ENCODE data around the gene HECTD4.

The HECTD4 gene

GRCh38 chr12:112167718-112168525 lies 214.3 kb downstream of the HECTD4 start:
- no peak overlapping the region for H3K9ac ChIP-seq (ENCODE audit: low read length)
- no peaks in the 10 kb centered on the region for H3K9me3 ChIP-seq (ENCODE audit: control insufficient read depth, low read depth, low read length)
- no peak overlapping the region for H3K27ac ChIP-seq (ENCODE audit: low read length)
- no peaks in the 10 kb centered on the region for H3K4me1 ChIP-seq (ENCODE audit: control insufficient read depth, low read depth, low read length)
- no peaks in the 10 kb centered on the region for H3K27me3 ChIP-seq (ENCODE audit: control insufficient read depth, insufficient read depth, low read length)
- no peak overlapping the region for H3K4me3 ChIP-seq (ENCODE audit: low read length)
- peaks cover 3% of the 10 kb centered on the region for H3K36me3 ChIP-seq (ENCODE audit: control insufficient read depth, low read depth, low read length)

- Histone ChIP-seq H3K9me3 (ENCODE audit: control insufficient read depth, low read depth, low read length) (no peaks in the 10 kb centered on the region), H3K27ac (ENCODE audit: low read length) (no peak overlapping the region), H3K36me3 (ENCODE audit: control insufficient read depth, low read depth, low read length) (peaks cover 3% of the 10 kb centered on the region), H3K4me3 (ENCODE audit: low read length) (no peak overlapping the region), H3K9ac (ENCODE audit: low read length) (no peak overlapping the region), H3K27me3 (ENCODE audit: control insufficient read depth, insufficient read depth, low read length) (no peaks in the 10 kb centered on the region), H3K4me1 (ENCODE audit: control insufficient read depth, low read depth, low read length) (no peaks in the 10 kb centered on the region)
Measured at GRCh38 chr12:112167031-112167461, 215.2 kb downstream of the HECTD4 start.

- Histone ChIP-seq H3K9me3 (ENCODE audit: control insufficient read depth, low read depth, low read length) (no peaks in the 10 kb centered on the region), H3K4me3 (ENCODE audit: low read length) (no peak overlapping the region), H3K36me3 (ENCODE audit: control insufficient read depth, low read depth, low read length) (peaks cover 3% of the 10 kb centered on the region), H3K27me3 (ENCODE audit: control insufficient read depth, insufficient read depth, low read length) (no peaks in the 10 kb centered on the region), H3K4me1 (ENCODE audit: control insufficient read depth, low read depth, low read length) (no peaks in the 10 kb centered on the region), H3K9ac (ENCODE audit: low read length) (no peak overlapping the region), H3K27ac (ENCODE audit: low read length) (no peak overlapping the region)
Measured at GRCh38 chr12:112166051-112167015, 215.9 kb downstream of the HECTD4 start.

- H3K4me3 ChIP-seq (ENCODE audit: low read length), result no peak overlapping the region
- no peak overlapping the region for H3K27ac ChIP-seq (ENCODE audit: low read length)
- no peaks in the 10 kb centered on the region for H3K4me1 ChIP-seq (ENCODE audit: control insufficient read depth, low read depth, low read length)
- H3K36me3 ChIP-seq (ENCODE audit: control insufficient read depth, low read depth, low read length), result no peaks in the 10 kb centered on the region
- no peaks in the 10 kb centered on the region for H3K27me3 ChIP-seq (ENCODE audit: control insufficient read depth, insufficient read depth, low read length)
- H3K9ac ChIP-seq (ENCODE audit: low read length), result no peak overlapping the region
- no peaks in the 10 kb centered on the region for H3K9me3 ChIP-seq (ENCODE audit: control insufficient read depth, low read depth, low read length)
Measured at GRCh38 chr12:112165624-112166023, 216.6 kb downstream of the HECTD4 start.

GRCh38 chr12:112164011-112164660 lies 218.1 kb downstream of the HECTD4 start:
- Histone ChIP-seq H3K27ac (ENCODE audit: low read length) (no peak overlapping the region), H3K27me3 (ENCODE audit: control insufficient read depth, insufficient read depth, low read length) (no peaks in the 10 kb centered on the region), H3K4me3 (ENCODE audit: low read length) (no peak overlapping the region), H3K36me3 (ENCODE audit: control insufficient read depth, low read depth, low read length) (no peaks in the 10 kb centered on the region), H3K4me1 (ENCODE audit: control insufficient read depth, low read depth, low read length) (no peaks in the 10 kb centered on the region), H3K9ac (ENCODE audit: low read length) (no peak overlapping the region), H3K9me3 (ENCODE audit: control insufficient read depth, low read depth, low read length) (no peaks in the 10 kb centered on the region)

- Histone ChIP-seq H3K9ac (ENCODE audit: low read length) (no peak overlapping the region), H3K4me3 (ENCODE audit: low read length) (no peak overlapping the region), H3K27ac (ENCODE audit: low read length) (no peak overlapping the region), H3K9me3 (ENCODE audit: control insufficient read depth, low read depth, low read length) (no peaks in the 10 kb centered on the region), H3K27me3 (ENCODE audit: control insufficient read depth, insufficient read depth, low read length) (no peaks in the 10 kb centered on the region), H3K4me1 (ENCODE audit: control insufficient read depth, low read depth, low read length) (no peaks in the 10 kb centered on the region), H3K36me3 (ENCODE audit: control insufficient read depth, low read depth, low read length) (no peaks in the 10 kb centered on the region)
Measured at GRCh38 chr12:112163471-112163991, 218.7 kb downstream of the HECTD4 start.

- Histone ChIP-seq H3K9me3 (ENCODE audit: control insufficient read depth, low read depth, low read length) (no peaks in the 10 kb centered on the region), H3K27me3 (ENCODE audit: control insufficient read depth, insufficient read depth, low read length) (no peaks in the 10 kb centered on the region), H3K4me1 (ENCODE audit: control insufficient read depth, low read depth, low read length) (no peaks in the 10 kb centered on the region), H3K36me3 (ENCODE audit: control insufficient read depth, low read depth, low read length) (no peaks in the 10 kb centered on the region), H3K9ac (ENCODE audit: low read length) (no peak overlapping the region), H3K4me3 (ENCODE audit: low read length) (no peak overlapping the region), H3K27ac (ENCODE audit: low read length) (no peak overlapping the region)
Measured at GRCh38 chr12:112163056-112163455, 219.2 kb downstream of the HECTD4 start.

- Histone ChIP-seq H3K9ac (ENCODE audit: low read length) (no peak overlapping the region), H3K9me3 (ENCODE audit: control insufficient read depth, low read depth, low read length) (no peaks in the 10 kb centered on the region), H3K27me3 (ENCODE audit: control insufficient read depth, insufficient read depth, low read length) (no peaks in the 10 kb centered on the region), H3K4me3 (ENCODE audit: low read length) (no peak overlapping the region), H3K4me1 (ENCODE audit: control insufficient read depth, low read depth, low read length) (no peaks in the 10 kb centered on the region), H3K36me3 (ENCODE audit: control insufficient read depth, low read depth, low read length) (no peaks in the 10 kb centered on the region), H3K27ac (ENCODE audit: low read length) (no peak overlapping the region)
Measured at GRCh38 chr12:112162241-112162790, 219.9 kb downstream of the HECTD4 start.

GRCh38 chr12:112161711-112162110 lies 220.5 kb downstream of the HECTD4 start:
- Histone ChIP-seq H3K27me3 (ENCODE audit: control insufficient read depth, insufficient read depth, low read length) (no peaks in the 10 kb centered on the region), H3K4me1 (ENCODE audit: control insufficient read depth, low read depth, low read length) (no peaks in the 10 kb centered on the region), H3K9me3 (ENCODE audit: control insufficient read depth, low read depth, low read length) (no peaks in the 10 kb centered on the region), H3K27ac (ENCODE audit: low read length) (no peak overlapping the region), H3K9ac (ENCODE audit: low read length) (no peak overlapping the region), H3K36me3 (ENCODE audit: control insufficient read depth, low read depth, low read length) (no peaks in the 10 kb centered on the region), H3K4me3 (ENCODE audit: low read length) (no peak overlapping the region)

- no peaks in the 10 kb centered on the region for H3K4me1 ChIP-seq (ENCODE audit: control insufficient read depth, low read depth, low read length)
- H3K27ac ChIP-seq (ENCODE audit: low read length), result no peak overlapping the region
- H3K36me3 ChIP-seq (ENCODE audit: control insufficient read depth, low read depth, low read length), result no peaks in the 10 kb centered on the region
- H3K9ac ChIP-seq (ENCODE audit: low read length), result no peak overlapping the region
- H3K27me3 ChIP-seq (ENCODE audit: control insufficient read depth, insufficient read depth, low read length), result no peaks in the 10 kb centered on the region
- no peak overlapping the region for H3K4me3 ChIP-seq (ENCODE audit: low read length)
- H3K9me3 ChIP-seq (ENCODE audit: control insufficient read depth, low read depth, low read length), result no peaks in the 10 kb centered on the region
Measured at GRCh38 chr12:112160611-112161010, 221.6 kb downstream of the HECTD4 start.

GRCh38 chr12:112159146-112159541 lies 223.1 kb downstream of the HECTD4 start:
- H3K9ac ChIP-seq (ENCODE audit: low read length), result no peak overlapping the region
- H3K27ac ChIP-seq (ENCODE audit: low read length), result no peak overlapping the region
- no peaks in the 10 kb centered on the region for H3K9me3 ChIP-seq (ENCODE audit: control insufficient read depth, low read depth, low read length)
- H3K36me3 ChIP-seq (ENCODE audit: control insufficient read depth, low read depth, low read length), result peaks cover under 1% of the 10 kb centered on the region
- no peaks in the 10 kb centered on the region for H3K27me3 ChIP-seq (ENCODE audit: control insufficient read depth, insufficient read depth, low read length)
- no peak overlapping the region for H3K4me3 ChIP-seq (ENCODE audit: low read length)
- H3K4me1 ChIP-seq (ENCODE audit: control insufficient read depth, low read depth, low read length), result no peaks in the 10 kb centered on the region
